ENCODE data around the gene PIEZO2.

PIEZO2 gene

GRCh38 chr18:11114653-11115052 is 34.7 kb downstream of the PIEZO2 start:
- in situ Hi-C loops (cut with HindIII; ENCODE audit: low sequenced_read_pairs): no loop called here

GRCh38 chr18:11113937-11114336 is 35.4 kb downstream of the PIEZO2 start:
- in situ Hi-C loops (cut with HindIII; ENCODE audit: low sequenced_read_pairs): no loop called here

- in situ Hi-C loops (cut with HindIII; ENCODE audit: low sequenced_read_pairs): no loop called here
These were observed 36.3 kb downstream of the PIEZO2 start for GRCh38 chr18:11113046-11113548.

GRCh38 chr18:11112286-11112685 is 37.1 kb downstream of the PIEZO2 start:
- in situ Hi-C loops (cut with HindIII; ENCODE audit: low sequenced_read_pairs): no loop called here

GRCh38 chr18:11110509-11110908 is 38.9 kb downstream of the PIEZO2 start:
- in situ Hi-C loops (cut with HindIII; ENCODE audit: low sequenced_read_pairs): no loop called here

- in situ Hi-C loops (cut with HindIII; ENCODE audit: low sequenced_read_pairs): no loop called here
These were observed 40.4 kb downstream of the PIEZO2 start for GRCh38 chr18:11108947-11109346.

- in situ Hi-C loops (cut with HindIII; ENCODE audit: low sequenced_read_pairs): no loop called here
These were observed 42.5 kb downstream of the PIEZO2 start for GRCh38 chr18:11106894-11107293.

- in situ Hi-C loops (cut with HindIII; ENCODE audit: low sequenced_read_pairs): no loop called here
These were observed 43.9 kb downstream of the PIEZO2 start for GRCh38 chr18:11105463-11105862.

- in situ Hi-C loops (cut with HindIII; ENCODE audit: low sequenced_read_pairs): no loop called here
These were observed 45.1 kb downstream of the PIEZO2 start for GRCh38 chr18:11104307-11104706.

- in situ Hi-C loops (cut with HindIII; ENCODE audit: low sequenced_read_pairs): no loop called here
These were observed 52.3 kb downstream of the PIEZO2 start for GRCh38 chr18:11096839-11097750.

GRCh38 chr18:11096411-11096810 is 53.0 kb downstream of the PIEZO2 start:
- in situ Hi-C loops (cut with HindIII; ENCODE audit: low sequenced_read_pairs): no loop called here

- in situ Hi-C loops (cut with HindIII; ENCODE audit: low sequenced_read_pairs): no loop called here
These were observed 53.6 kb downstream of the PIEZO2 start for GRCh38 chr18:11095674-11096293.

GRCh38 chr18:11095211-11095610 is 54.2 kb downstream of the PIEZO2 start:
- in situ Hi-C loops (cut with HindIII; ENCODE audit: low sequenced_read_pairs): no loop called here

- in situ Hi-C loops (cut with HindIII; ENCODE audit: low sequenced_read_pairs): no loop called here
These were observed 57.6 kb downstream of the PIEZO2 start for GRCh38 chr18:11091746-11092145.

GRCh38 chr18:11089931-11090715 is 59.2 kb downstream of the PIEZO2 start:
- in situ Hi-C loops (cut with HindIII; ENCODE audit: low sequenced_read_pairs): no loop called here

- in situ Hi-C loops (cut with HindIII; ENCODE audit: low sequenced_read_pairs): no loop called here
These were observed 68.3 kb downstream of the PIEZO2 start for GRCh38 chr18:11081009-11081532.

GRCh38 chr18:11078491-11078890 is 70.9 kb downstream of the PIEZO2 start:
- in situ Hi-C loops (cut with HindIII; ENCODE audit: low sequenced_read_pairs): no loop called here

GRCh38 chr18:11077548-11078187 is 71.7 kb downstream of the PIEZO2 start:
- in situ Hi-C loops (cut with HindIII; ENCODE audit: low sequenced_read_pairs): no loop called here

- in situ Hi-C loops (cut with HindIII; ENCODE audit: low sequenced_read_pairs): no loop called here
These were observed 74.5 kb downstream of the PIEZO2 start for GRCh38 chr18:11074889-11075288.

- in situ Hi-C loops (cut with HindIII; ENCODE audit: low sequenced_read_pairs): no loop called here
These were observed 75.4 kb downstream of the PIEZO2 start for GRCh38 chr18:11073971-11074370.

GRCh38 chr18:11072632-11073031 is 76.7 kb downstream of the PIEZO2 start:
- in situ Hi-C loops (cut with HindIII; ENCODE audit: low sequenced_read_pairs): no loop called here

Measured in endothelial cell of hepatic sinusoid (primary cell).